NCI-H2107 treated with DMSO at 0.1 percent for 48 hours (cell line): ENCODE data around the gene ZBTB12.
"Not testable (repeated sequence)": the region's sequence is repeated elsewhere in the genome, so short reads cannot be mapped to it uniquely, and the experiment has no call there.

ENCODE experiments used
- DNase-seq: peaks from one replicate; lab custom pipeline; 2025; ENCODE audit not compliant: unreplicated experiment; lab: John Stamatoyannopoulos, UW

Gene ZBTB12

DNA sequence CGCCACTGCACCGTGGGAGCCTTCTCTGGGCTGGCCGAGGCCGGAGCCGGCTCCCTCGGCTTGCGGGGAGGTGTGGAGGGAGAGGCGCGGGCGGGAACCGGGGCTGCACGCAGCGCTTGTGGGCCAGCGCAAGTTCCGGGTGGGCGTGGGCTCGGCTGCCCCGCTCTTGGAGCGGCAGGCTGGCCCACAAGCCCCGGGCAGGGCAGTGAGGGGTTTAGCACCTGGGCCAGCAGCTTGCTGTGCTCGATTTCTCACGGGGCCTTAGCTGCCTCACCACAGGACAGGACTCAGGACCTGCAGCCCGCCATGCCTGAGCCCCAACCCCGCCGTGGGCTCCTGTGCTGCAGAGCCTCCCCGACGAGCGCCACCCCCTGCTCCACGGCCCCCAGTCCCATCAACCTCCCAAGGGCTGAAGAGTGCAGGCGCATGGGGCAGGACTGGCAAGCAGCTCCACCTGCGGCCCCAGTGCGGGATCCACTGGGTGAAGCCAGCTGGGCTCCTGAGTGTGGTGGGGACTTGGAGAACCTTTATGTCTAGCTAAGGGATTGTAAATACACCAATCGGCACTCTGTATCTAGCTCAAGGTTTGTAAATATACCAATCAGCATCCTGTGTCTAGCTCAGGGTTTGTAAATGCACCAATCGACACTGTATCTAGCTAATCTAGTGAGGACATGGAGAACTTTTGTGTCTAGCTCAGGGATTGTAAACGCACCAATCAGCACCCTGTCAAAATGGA is 49.7 kb downstream of the ZBTB12 start:
- not testable (repeated sequence) for DNase-seq

DNA sequence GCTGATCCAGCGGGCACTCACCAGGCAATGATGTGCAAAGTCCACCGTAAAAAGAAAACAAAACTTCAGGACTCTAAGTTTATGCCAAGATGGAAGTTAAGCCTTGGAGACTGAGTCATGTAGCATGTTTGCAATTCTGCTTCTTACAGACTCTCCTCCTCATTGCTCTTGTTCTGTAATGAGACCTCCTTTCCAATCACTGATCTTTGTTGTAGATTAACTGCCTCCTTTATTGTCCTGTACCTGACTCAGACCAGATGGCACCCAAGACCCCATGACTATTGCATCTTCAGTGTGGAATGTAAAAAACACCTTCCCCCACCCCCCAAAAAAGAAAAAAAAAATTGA is 50.4 kb downstream of the ZBTB12 start:
- DNase-seq, result no peak

GRCh38 chr6:31850765-31851484 is 51.0 kb downstream of the ZBTB12 start:
- DNase-seq, result no peak
